HEK293 (cell line): ENCODE measurements around the gene ATP23.
A peak's percentile ranks its signal among the peaks of the same experiment; 100 is the strongest.

Experiments
- CTCF ChIA-PET: fragments of 350-600 bp; formaldehyde crosslinking; extraction: SDS; loops from one replicate; lab custom pipeline; 2021; ENCODE audit warnings: antibody characterized with exemption; lab: Yijun Ruan, JAX
- POLR2A ChIA-PET: fragments of 300-600 bp; formaldehyde crosslinking; extraction: SDS; loops from one replicate; lab custom pipeline; 2020; ENCODE audit warnings: antibody characterized with exemption, inconsistent platforms; lab: Yijun Ruan, JAX
- H3K27ac ChIP-seq: fragments of 200-500 bp; sonication (Bioruptor generic); 2 replicates; pipeline ENCODE4 v1.5.1; 2014; ENCODE audit warnings: low read depth, low read length, control low read depth, inconsistent platforms; ENCODE audit errors: extremely low read depth
- H3K36me3 ChIP-seq, 2 experiments: fragments of 200-500 bp in 1 of 2; sonication (Bioruptor generic) in 1 of 2; 1 replicate in 1 of 2; 2 replicates in 1 of 2; pipeline ENCODE4 v1.5.1; 2014 to 2017; ENCODE audit warnings: inconsistent platforms in 2 of 2, low read length in 2 of 2; ENCODE audit not compliant: control insufficient read depth in 2 of 2, insufficient read depth in 1 of 2
- H3K4me1 ChIP-seq: fragments of 200-500 bp; sonication (Bioruptor generic); 2 replicates; pipeline ENCODE4 v1.5.1; 2014; ENCODE audit warnings: mild to moderate bottlenecking, low read length, inconsistent platforms; ENCODE audit not compliant: control insufficient read depth, insufficient read depth
- H3K4me3 ChIP-seq: 2 replicates; pipeline ENCODE4 v1.5.1; 2011; ENCODE audit warnings: low read depth, mild to moderate bottlenecking, control low read depth, low read length, moderate library complexity
- H3K9me3 ChIP-seq: fragments of 200-500 bp; sonication (Bioruptor generic); 2 replicates; pipeline ENCODE4 v1.5.1; 2014; ENCODE audit warnings: low read depth, low read length, inconsistent platforms; ENCODE audit not compliant: control insufficient read depth, insufficient read depth
- GLI4 ChIP-seq: fragments of 450-650 bp; formaldehyde crosslinking; IDR thresholded peaks from 2 replicates; pipeline ENCODE4 v1.5.1; 2016; ENCODE audit warnings: missing biosample characterization, missing genetic modification characterization
- HIC1 ChIP-seq: fragments of 450-650 bp; formaldehyde crosslinking; IDR thresholded peaks from 2 replicates; pipeline ENCODE4 v1.5.1; 2016; ENCODE audit warnings: missing biosample characterization, missing genetic modification characterization
- RBAK ChIP-seq: fragments of 450-650 bp; formaldehyde crosslinking; IDR thresholded peaks from 2 replicates; pipeline ENCODE4 v1.5.1; 2016; ENCODE audit warnings: missing biosample characterization, missing genetic modification characterization
- SP7 ChIP-seq: fragments of 450-650 bp; formaldehyde crosslinking; IDR thresholded peaks from 2 replicates; pipeline ENCODE4 v1.5.1; 2016; ENCODE audit warnings: missing biosample characterization, missing genetic modification characterization
- TCF7L2 ChIP-seq: IDR thresholded peaks from 2 replicates; pipeline ENCODE4 v1.6.1; 2011; ENCODE audit warnings: low read depth, mild to moderate bottlenecking, inconsistent platforms, low read length, moderate library complexity, borderline replicate concordance
- ZBTB1 ChIP-seq: fragments of 450-650 bp; formaldehyde crosslinking; IDR thresholded peaks from 2 replicates; pipeline ENCODE4 v1.5.1; 2016; ENCODE audit warnings: missing biosample characterization, missing genetic modification characterization
- ZBTB17 ChIP-seq: fragments of 450-650 bp; formaldehyde crosslinking; IDR thresholded peaks from 2 replicates; pipeline ENCODE4 v1.5.1; 2016; ENCODE audit warnings: missing biosample characterization, missing genetic modification characterization
- ZBTB48 ChIP-seq: fragments of 450-650 bp; formaldehyde crosslinking; IDR thresholded peaks from 2 replicates; pipeline ENCODE4 v1.5.1; 2016; ENCODE audit warnings: missing biosample characterization, missing genetic modification characterization
- ZBTB8A ChIP-seq: fragments of 450-650 bp; formaldehyde crosslinking; IDR thresholded peaks from 2 replicates; pipeline ENCODE4 v1.5.1; 2016; ENCODE audit warnings: missing biosample characterization, missing genetic modification characterization
- ZFHX2 ChIP-seq: fragments of 450-650 bp; formaldehyde crosslinking; conservative IDR thresholded peaks from 2 replicates; pipeline ENCODE4 v1.5.1; 2016; ENCODE audit warnings: missing biosample characterization, missing genetic modification characterization
- ZIC2 ChIP-seq: fragments of 450-650 bp; formaldehyde crosslinking; IDR thresholded peaks from 2 replicates; pipeline ENCODE4 v1.5.1; 2016; ENCODE audit warnings: missing biosample characterization, missing genetic modification characterization
- ZNF148 ChIP-seq: fragments of 450-650 bp; formaldehyde crosslinking; IDR thresholded peaks from 2 replicates; pipeline ENCODE4 v1.5.0; 2017; ENCODE audit warnings: missing biosample characterization, missing genetic modification characterization, borderline replicate concordance
- ZNF175 ChIP-seq: fragments of 450-650 bp; formaldehyde crosslinking; IDR thresholded peaks from 2 replicates; pipeline ENCODE4 v1.5.1; 2016; ENCODE audit warnings: missing biosample characterization, missing genetic modification characterization
- ZNF266 ChIP-seq: fragments of 450-650 bp; formaldehyde crosslinking; IDR thresholded peaks from 2 replicates; pipeline ENCODE4 v1.5.1; 2016; ENCODE audit warnings: missing biosample characterization, missing genetic modification characterization, low read depth
- ZNF335 ChIP-seq: fragments of 450-650 bp; formaldehyde crosslinking; conservative IDR thresholded peaks from 2 replicates; pipeline ENCODE4 v1.5.1; 2016; ENCODE audit warnings: missing biosample characterization, missing genetic modification characterization
- ZNF366 ChIP-seq: fragments of 450-650 bp; formaldehyde crosslinking; conservative IDR thresholded peaks from 2 replicates; pipeline ENCODE4 v1.5.1; 2016; ENCODE audit warnings: missing biosample characterization, missing genetic modification characterization
- ZNF423 ChIP-seq: fragments of 450-650 bp; formaldehyde crosslinking; IDR thresholded peaks from 2 replicates; pipeline ENCODE4 v1.5.1; 2016; ENCODE audit warnings: missing biosample characterization, missing genetic modification characterization
- ZNF426 ChIP-seq: fragments of 450-650 bp; formaldehyde crosslinking; IDR thresholded peaks from 2 replicates; pipeline ENCODE4 v1.5.1; 2017; ENCODE audit warnings: missing biosample characterization, missing genetic modification characterization, mild to moderate bottlenecking, inconsistent platforms, moderate library complexity
- ZNF544 ChIP-seq: fragments of 450-650 bp; formaldehyde crosslinking; IDR thresholded peaks from 2 replicates; pipeline ENCODE4 v1.5.0; 2017; ENCODE audit warnings: missing biosample characterization, missing genetic modification characterization
- ZNF555 ChIP-seq: fragments of 450-650 bp; formaldehyde crosslinking; conservative IDR thresholded peaks from 2 replicates; pipeline ENCODE4 v1.5.1; 2017; ENCODE audit warnings: missing biosample characterization, mild to moderate bottlenecking, missing genetic modification characterization, inconsistent platforms
- ZNF624 ChIP-seq: fragments of 450-650 bp; formaldehyde crosslinking; IDR thresholded peaks from 2 replicates; pipeline ENCODE4 v1.5.1; 2017; ENCODE audit warnings: missing biosample characterization, missing genetic modification characterization
- ZNF645 ChIP-seq: fragments of 450-650 bp; formaldehyde crosslinking; IDR thresholded peaks from 2 replicates; pipeline ENCODE4; 2016; ENCODE audit warnings: missing biosample characterization, missing genetic modification characterization
- ZNF768 ChIP-seq: fragments of 450-650 bp; formaldehyde crosslinking; IDR thresholded peaks from 2 replicates; pipeline ENCODE4 v1.5.1; 2018; ENCODE audit warnings: missing biosample characterization, mild to moderate bottlenecking, missing genetic modification characterization

ATP23 gene

GRCh38 chr12:57892232-57892972, 49.0 kb upstream of the ATP23 start:
- H3K9me3 ChIP-seq: no peaks in the 10 kb centered on the region
- H3K4me3 ChIP-seq: no peak overlapping the region
- TF ChIP-seq ZBTB48 (tag by site-specific recombination) (0 out of 2 replicates have a peak, but pooled peaks have one; percentile 41), ZNF148 (tag by site-specific recombination) (no peak), RBAK (tag by site-specific recombination) (no peak), ZFHX2 (tag by site-specific recombination) (0 out of 2 replicates have a peak, but pooled peaks have one; percentile 36), ZNF555 (tag by site-specific recombination) (no peak), ZNF426 (no peak), HIC1 (tag by site-specific recombination) (no peak), ZNF175 (tag by site-specific recombination) (no peak), ZNF768 (tag by site-specific recombination) (no peak)
- ChIA-PET POLR2A (interaction anchor here (1.6 to 5.0 kb wide), 2 partner anchors 46 to 60 kb away, joined by 4 to 61 read pairs; partner anchors contain the start of gene CTDSP2), CTCF (interaction anchor here (1.2 to 3.0 kb wide), 3 partner anchors 13 to 60 kb away, joined by 4 to 14 read pairs (median 9); no protein-coding TSS in a partner anchor)
- no peak overlapping the region for H3K27ac ChIP-seq
- no peaks in the 10 kb centered on the region for H3K36me3 ChIP-seq
- peaks cover 24% of the 10 kb centered on the region for H3K4me1 ChIP-seq

- Histone ChIP-seq H3K4me1 (peaks cover 17% of the 10 kb centered on the region), H3K36me3 (no peaks in the 10 kb centered on the region), H3K9me3 (no peaks in the 10 kb centered on the region), H3K4me3 (no peak overlapping the region), H3K27ac (peak overlapping the region; percentile 53)
- ChIA-PET POLR2A (interaction anchor here (0.9 to 5.0 kb wide), 6 partner anchors 29 to 128 kb away, joined by 3 to 61 read pairs (median 4); partner anchors contain the start of gene CTDSP2), CTCF (interaction anchor here (0.5 to 3.0 kb wide), 8 partner anchors 12 to 369 kb away, joined by 3 to 14 read pairs (median 4); partner anchors contain the start of gene TSFM)
- TF ChIP-seq SP7: no peak
- TF ChIP-seq ZBTB17 (tag by site-specific recombination): peak; percentile 62; the same call in 1 of the 2 replicates
- TF ChIP-seq ZBTB1 (tag by site-specific recombination): no peak
- no peak for TF ChIP-seq ZNF645 (tag by site-specific recombination)
- TF ChIP-seq ZNF624 (tag by site-specific recombination): no peak
- 0 out of 2 replicates have a peak, but pooled peaks have one; percentile 18 for TF ChIP-seq ZNF366 (tag by site-specific recombination)
- TF ChIP-seq GLI4 (tag by site-specific recombination): no peak
- peak; percentile 54 for TF ChIP-seq ZIC2 (tag by site-specific recombination)
- TF ChIP-seq ZBTB8A (tag by site-specific recombination): peak; percentile 42; the same call in 1 of the 2 replicates
- TF ChIP-seq TCF7L2: no peak
- no peak for TF ChIP-seq ZNF266 (tag by site-specific recombination)
- TF ChIP-seq ZNF544 (tag by site-specific recombination): no peak
- TF ChIP-seq ZNF423: no peak
- TF ChIP-seq ZNF335 (tag by site-specific recombination): peak; percentile 91
Measured at GRCh38 chr12:57893431-57894353, 47.7 kb upstream of the ATP23 start.
